Measurements from ENCODE around the gene USP40.

DNA sequence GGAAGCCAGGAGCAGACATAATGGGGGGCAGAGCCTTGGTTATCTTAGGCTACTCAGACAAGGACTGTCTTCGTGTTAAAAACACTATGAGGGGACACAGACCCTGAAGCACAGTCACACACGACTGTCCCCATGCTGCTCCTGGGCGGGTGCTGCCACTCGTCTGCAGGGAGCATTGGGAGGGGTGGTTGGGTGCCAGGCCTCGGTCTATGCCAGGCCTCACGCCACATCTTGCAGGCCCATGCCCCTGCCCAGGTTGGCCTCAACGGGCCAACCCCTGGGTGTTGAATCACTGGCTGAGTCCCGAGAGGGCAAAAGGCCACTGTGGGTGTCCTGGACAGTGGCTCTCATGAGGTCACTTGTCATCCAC, 97.9 kb downstream of the USP40 start:
- TF ChIP-seq, protein P1, sequence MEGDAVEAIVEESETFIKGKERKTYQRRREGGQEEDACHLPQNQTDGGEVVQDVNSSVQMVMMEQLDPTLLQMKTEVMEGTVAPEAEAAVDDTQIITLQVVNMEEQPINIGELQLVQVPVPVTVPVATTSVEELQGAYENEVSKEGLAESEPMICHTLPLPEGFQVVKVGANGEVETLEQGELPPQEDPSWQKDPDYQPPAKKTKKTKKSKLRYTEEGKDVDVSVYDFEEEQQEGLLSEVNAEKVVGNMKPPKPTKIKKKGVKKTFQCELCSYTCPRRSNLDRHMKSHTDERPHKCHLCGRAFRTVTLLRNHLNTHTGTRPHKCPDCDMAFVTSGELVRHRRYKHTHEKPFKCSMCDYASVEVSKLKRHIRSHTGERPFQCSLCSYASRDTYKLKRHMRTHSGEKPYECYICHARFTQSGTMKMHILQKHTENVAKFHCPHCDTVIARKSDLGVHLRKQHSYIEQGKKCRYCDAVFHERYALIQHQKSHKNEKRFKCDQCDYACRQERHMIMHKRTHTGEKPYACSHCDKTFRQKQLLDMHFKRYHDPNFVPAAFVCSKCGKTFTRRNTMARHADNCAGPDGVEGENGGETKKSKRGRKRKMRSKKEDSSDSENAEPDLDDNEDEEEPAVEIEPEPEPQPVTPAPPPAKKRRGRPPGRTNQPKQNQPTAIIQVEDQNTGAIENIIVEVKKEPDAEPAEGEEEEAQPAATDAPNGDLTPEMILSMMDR (conservative IDR thresholded peaks at IDR 0.05), result no peak
- TF ChIP-seq EZH2 (IDR thresholded peaks at IDR 0.05; ENCODE audit: low read depth), result no peak

Data from PC-9 (cell line).